HG03378 (cell line): ENCODE data around the gene ARRDC1.
A peak's percentile ranks its signal among the peaks of the same experiment; 100 is the strongest.
"Not testable (repeated sequence)": the region's sequence is repeated elsewhere in the genome, so short reads cannot be mapped to it uniquely, and the experiment has no call there.

Source experiments
- ATAC-seq: cut with Tn5 transposase; IDR thresholded peaks from one replicate; pipeline ENCODE4 v1.9.1; 2021; ENCODE audit warnings: mild to moderate bottlenecking, moderate library complexity; ENCODE audit not compliant: unreplicated experiment

The ARRDC1 gene

GRCh38 chr9:137605121-137606004 lies at the start of gene ARRDC1:
Gene ARRDC1 (plus strand): TSS chr9:137605686. CDS start chr9:137605718, 32 bp downstream.
- no peak for ATAC-seq

- no peak for ATAC-seq
Observed at GRCh38 chr9:137556069-137556838, 49.2 kb upstream of the ARRDC1 start.

GRCh38 chr9:137558127-137558526 lies 47.4 kb upstream of the ARRDC1 start:
- no peak for ATAC-seq

- no peak for ATAC-seq
Observed at GRCh38 chr9:137564134-137564533, 41.4 kb upstream of the ARRDC1 start.

GRCh38 chr9:137564817-137565411 lies 40.6 kb upstream of the ARRDC1 start:
- ATAC-seq = no peak

GRCh38 chr9:137568445-137568844 lies 37.0 kb upstream of the ARRDC1 start:
- ATAC-seq = not testable (repeated sequence)

GRCh38 chr9:137569609-137570203 lies 35.8 kb upstream of the ARRDC1 start:
- no peak for ATAC-seq

GRCh38 chr9:137570566-137570965 lies 34.9 kb upstream of the ARRDC1 start:
- ATAC-seq = no peak

- no peak for ATAC-seq
Observed at GRCh38 chr9:137574192-137574591, 31.3 kb upstream of the ARRDC1 start.

- ATAC-seq = no peak
Observed at GRCh38 chr9:137575364-137575715, 30.1 kb upstream of the ARRDC1 start.

- no peak for ATAC-seq
Observed at GRCh38 chr9:137575716-137576411, 29.6 kb upstream of the ARRDC1 start.

GRCh38 chr9:137578518-137579258 lies 26.8 kb upstream of the ARRDC1 start, which contains the start of gene DPH7:
Gene DPH7 (minus strand): TSS chr9:137578925. CDS start chr9:137578777, 148 bp downstream.
- ATAC-seq = peak; percentile 57

GRCh38 chr9:137579259-137579604 lies 26.3 kb upstream of the ARRDC1 start:
- no peak for ATAC-seq

- ATAC-seq = no peak
Observed at GRCh38 chr9:137580209-137580953, 25.1 kb upstream of the ARRDC1 start.

GRCh38 chr9:137580954-137581322 lies 24.5 kb upstream of the ARRDC1 start:
- no peak for ATAC-seq

- ATAC-seq = no peak
Observed at GRCh38 chr9:137581361-137582285, 23.9 kb upstream of the ARRDC1 start.

GRCh38 chr9:137582286-137582860 lies 23.1 kb upstream of the ARRDC1 start:
- no peak for ATAC-seq

- no peak for ATAC-seq
Observed at GRCh38 chr9:137583347-137583746, 22.1 kb upstream of the ARRDC1 start.
